AG10803 (cell line): Measurements from ENCODE around the gene PODXL2.

Experiments
- DNase-seq: peaks from one replicate; pipeline ENCODE4 v3.0.0; 2010; ENCODE audit warnings: low read depth
- H3K4me3 ChIP-seq: 2 replicates; pipeline ENCODE4 v1.5.1; 2011; ENCODE audit warnings: mild to moderate bottlenecking, low read length, control low read depth
- CTCF ChIP-seq: conservative IDR thresholded peaks from 2 replicates; pipeline ENCODE4 v1.5.1; 2011; ENCODE audit warnings: mild to moderate bottlenecking, low read length, control low read depth, inconsistent platforms

PODXL2 gene

GRCh38 chr3:127711896-127712295, 82.9 kb downstream of the PODXL2 start:
- no peak for DNase-seq
- TF ChIP-seq CTCF: no peak
- no peak overlapping the region for H3K4me3 ChIP-seq

GRCh38 chr3:127712461-127712860, 83.5 kb downstream of the PODXL2 start:
- H3K4me3 ChIP-seq: no peak overlapping the region
- TF ChIP-seq CTCF: no peak
- no peak for DNase-seq

- H3K4me3 ChIP-seq: no peak overlapping the region
- no peak for DNase-seq
- TF ChIP-seq CTCF: no peak
Observed at GRCh38 chr3:127712881-127713771, 84.1 kb downstream of the PODXL2 start.

- TF ChIP-seq CTCF: no peak
- DNase-seq: no peak
- no peak overlapping the region for H3K4me3 ChIP-seq
Observed at GRCh38 chr3:127714125-127714571, 85.2 kb downstream of the PODXL2 start.

GRCh38 chr3:127714866-127715265, 85.9 kb downstream of the PODXL2 start:
- no peak for DNase-seq
- H3K4me3 ChIP-seq: no peak overlapping the region
- TF ChIP-seq CTCF: no peak

GRCh38 chr3:127715532-127715931, 86.5 kb downstream of the PODXL2 start:
- no peak for DNase-seq
- no peak for TF ChIP-seq CTCF
- no peak overlapping the region for H3K4me3 ChIP-seq

- no peak overlapping the region for H3K4me3 ChIP-seq
- no peak for TF ChIP-seq CTCF
- DNase-seq: no peak
Observed at GRCh38 chr3:127716384-127716783, 87.4 kb downstream of the PODXL2 start.
